HG02798 (cell line): ENCODE data around the gene CABP4.
"Not testable (repeated sequence)": the region's sequence is repeated elsewhere in the genome, so short reads cannot be mapped to it uniquely, and the experiment has no call there.

Experiments
- ATAC-seq: cut with Tn5 transposase; IDR thresholded peaks from one replicate; pipeline ENCODE4 v1.9.1; 2021; ENCODE audit warnings: mild to moderate bottlenecking; ENCODE audit not compliant: unreplicated experiment, poor library complexity

The CABP4 gene

GRCh38 chr11:67470337-67471002 lies 15.3 kb downstream of the CABP4 start:
- no peak for ATAC-seq

- no peak for ATAC-seq
Observed at GRCh38 chr11:67472882-67473281, 17.7 kb downstream of the CABP4 start.

DNA sequence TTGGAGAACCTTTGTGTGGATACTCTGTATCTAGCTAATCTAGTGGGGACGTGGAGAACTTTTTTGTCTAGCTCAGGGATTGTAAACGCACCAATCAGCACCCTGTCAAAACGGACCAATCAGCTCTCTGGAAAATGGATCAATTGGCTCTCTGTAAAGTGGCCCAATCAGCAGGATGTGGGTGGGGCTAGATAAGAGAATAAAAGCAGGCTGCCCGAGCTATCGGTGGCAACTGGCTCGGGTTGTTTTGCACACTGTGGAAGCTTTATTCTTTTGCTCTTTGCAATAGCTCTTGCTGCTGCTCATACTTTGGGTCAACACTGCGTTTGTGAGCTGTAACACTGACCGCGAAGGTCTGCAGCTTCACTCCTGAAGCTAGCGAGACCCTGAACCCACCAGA lies 21.5 kb downstream of the CABP4 start:
- ATAC-seq = not testable (repeated sequence)

- not testable (repeated sequence) for ATAC-seq
Observed at GRCh38 chr11:67477344-67478050, 22.3 kb downstream of the CABP4 start.

DNA sequence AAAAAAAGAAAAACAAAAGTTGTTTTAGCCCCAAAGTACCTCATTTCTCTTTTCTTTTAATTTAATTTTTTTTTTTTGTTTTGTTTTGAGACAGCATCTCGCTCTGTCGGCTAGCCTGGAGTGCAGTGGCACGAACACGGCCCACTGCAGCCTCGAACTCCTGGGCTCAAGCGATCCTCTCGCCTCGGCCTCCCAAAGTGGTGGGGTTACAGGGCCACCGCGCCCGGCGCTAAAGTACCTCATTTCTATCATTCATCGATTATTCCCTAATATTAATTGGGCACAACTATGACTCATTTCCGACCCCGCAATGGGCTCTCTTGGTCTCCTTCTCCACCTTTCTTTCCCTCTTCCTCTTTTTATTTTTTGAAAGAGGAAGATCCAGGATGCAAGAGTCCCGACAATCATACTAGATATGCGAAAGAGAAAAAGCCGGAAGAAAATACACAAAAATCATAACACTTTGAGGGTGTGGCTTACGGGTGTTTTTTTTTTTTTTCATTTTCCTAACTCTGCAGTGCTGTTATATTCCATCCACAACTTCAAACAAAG lies 27.2 kb downstream of the CABP4 start:
- ATAC-seq = no peak

DNA sequence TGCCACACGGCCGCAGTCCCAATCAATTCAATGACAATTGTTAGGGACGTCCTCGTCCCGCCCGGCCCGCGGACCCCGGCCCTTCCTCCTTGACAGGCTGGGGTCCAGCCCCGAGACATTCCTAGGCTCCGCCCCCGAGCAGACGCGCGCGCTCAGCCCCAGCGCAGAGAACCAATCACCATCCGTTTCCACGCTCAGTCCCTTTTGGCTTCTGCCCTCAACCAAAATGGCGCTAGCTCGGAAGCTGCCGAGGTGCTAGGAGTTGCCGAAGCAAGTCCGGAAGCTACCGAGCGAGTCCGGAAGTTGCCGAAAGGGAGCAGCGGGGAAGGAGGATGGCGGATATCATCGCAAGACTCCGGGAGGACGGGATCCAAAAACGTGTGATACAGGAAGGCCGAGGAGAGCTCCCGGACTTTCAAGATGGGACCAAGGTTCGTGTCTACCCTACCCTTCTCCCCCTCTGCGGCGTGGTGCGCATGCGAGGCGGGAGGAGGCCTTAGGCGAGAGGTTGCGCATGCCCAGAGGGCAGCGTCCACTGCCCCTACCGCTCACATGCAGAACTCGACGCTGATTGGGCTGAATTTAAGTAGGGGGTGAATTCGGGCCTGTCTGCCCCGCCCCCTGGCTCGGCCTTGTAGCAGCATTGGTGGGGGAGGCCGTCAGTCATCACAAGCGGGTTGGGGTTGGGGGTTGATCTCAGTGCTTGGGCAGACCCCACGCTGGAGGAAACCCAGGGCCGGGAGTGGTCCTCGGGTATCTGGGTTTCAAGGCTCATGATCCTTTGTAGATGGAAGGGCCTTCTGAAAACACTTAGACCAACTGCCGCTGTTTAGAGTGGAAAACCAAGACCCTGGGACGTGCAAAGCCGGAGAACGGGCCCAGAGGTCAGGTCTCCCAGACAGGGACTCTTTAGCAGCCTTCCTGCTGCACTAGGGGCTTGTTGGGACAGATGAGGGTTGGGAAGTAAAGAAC lies 28.0 kb downstream of the CABP4 start, which contains the start of gene AIP:
TSS of gene AIP (plus strand) at position 200 of the 972 bp plus-strand sequence. CDS start at position 333, 133 bp downstream.
- peak; percentile 77 for ATAC-seq

DNA sequence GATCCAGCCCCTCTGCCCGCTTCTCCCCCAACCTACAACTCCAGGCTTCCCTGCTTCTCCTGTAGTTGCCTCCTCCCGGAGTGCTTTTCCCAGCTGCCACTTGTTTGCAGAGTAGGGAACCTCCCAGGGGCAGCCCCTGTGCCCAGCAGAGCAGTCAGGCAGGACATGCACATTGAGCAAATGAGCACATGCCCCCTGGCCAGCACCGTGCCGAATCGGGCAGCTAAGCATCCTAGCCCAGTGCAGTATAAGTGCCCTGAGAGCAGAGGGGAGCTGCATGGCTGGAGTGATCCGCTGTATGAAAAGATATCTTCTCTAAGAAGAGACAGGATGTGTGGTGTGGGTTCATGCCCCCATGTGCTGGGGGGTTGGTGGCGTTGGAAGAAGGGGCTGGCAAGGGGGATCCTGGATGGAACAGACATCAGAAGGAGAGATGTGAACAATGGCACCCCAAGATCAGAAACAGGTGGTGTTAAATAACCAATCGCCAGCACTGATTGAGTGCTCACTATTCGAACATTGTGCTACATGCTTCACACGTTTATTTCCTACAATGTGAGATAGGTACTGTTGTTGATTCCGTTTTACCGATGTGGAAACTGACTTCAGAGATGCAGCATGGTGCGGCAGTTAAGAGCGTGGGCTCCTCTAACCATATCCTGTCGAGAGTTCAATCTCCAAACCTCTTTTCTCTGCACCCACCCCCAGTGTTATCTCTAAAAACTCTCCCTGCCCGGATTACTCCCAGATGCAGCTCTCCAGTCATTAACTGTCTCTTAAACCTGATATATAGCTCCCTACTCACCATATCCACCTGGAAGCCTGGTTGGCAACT lies 28.9 kb downstream of the CABP4 start:
- ATAC-seq = no peak

GRCh38 chr11:67484847-67485311 lies 29.7 kb downstream of the CABP4 start:
- ATAC-seq = no peak

- peak; percentile 17 for ATAC-seq
Observed at GRCh38 chr11:67485873-67486361, 30.8 kb downstream of the CABP4 start.

DNA sequence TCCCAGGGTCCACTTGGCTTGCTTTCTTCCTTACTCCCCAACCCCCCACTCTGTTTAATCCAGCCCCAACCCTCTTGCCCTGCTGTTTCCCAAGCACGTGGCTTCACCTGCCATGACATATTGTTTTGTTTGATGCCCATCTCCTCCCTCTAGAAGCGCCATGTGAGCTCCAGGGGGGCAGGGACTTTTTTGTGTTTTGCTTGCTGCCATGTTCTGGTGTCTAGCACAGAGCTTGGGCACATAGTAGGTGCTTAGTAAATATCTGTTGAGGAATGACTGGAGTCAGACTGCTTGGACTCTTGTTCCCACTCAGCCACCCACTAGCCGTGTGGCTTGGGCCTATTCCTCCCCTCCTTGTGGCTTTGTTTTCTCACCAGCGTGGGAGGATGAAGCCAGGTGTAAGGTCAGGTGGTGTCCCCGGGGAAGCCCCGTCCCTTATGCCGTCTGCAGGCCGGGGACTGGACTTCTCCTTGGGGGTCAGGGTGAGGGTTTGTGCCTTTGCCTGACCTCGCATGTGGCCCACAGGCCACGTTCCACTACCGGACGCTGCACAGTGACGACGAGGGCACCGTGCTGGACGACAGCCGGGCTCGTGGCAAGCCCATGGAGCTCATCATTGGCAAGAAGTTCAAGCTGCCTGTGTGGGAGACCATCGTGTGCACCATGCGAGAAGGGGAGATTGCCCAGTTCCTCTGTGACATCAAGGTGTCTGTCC lies 31.5 kb downstream of the CABP4 start:
- ATAC-seq = peak; percentile 35

DNA sequence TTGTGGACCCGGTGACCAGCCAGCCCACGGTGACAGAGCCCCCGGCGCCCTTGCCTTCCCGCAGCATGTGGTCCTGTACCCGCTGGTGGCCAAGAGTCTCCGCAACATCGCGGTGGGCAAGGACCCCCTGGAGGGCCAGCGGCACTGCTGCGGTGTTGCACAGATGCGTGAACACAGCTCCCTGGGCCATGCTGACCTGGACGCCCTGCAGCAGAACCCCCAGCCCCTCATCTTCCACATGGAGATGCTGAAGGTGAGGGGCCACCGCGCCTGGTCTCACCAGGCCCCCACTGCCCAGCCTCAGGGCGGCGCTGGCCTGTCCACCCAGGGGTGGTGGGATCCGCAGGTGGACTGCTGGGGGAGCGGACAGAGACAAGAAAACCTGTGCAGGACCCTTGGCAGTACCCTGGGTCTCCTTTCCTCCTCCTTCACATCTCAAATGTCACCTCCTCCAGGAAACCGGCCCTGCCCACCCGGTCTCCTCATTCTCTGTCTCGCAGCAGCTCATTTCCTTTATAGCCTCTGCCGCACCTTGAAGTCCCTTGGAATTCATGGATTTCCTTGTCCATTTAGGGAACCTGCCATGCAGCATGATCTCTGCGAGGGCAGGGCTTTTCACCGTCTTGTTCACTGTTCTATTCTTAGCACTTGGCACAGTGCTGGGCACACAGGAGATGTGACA lies 34.2 kb downstream of the CABP4 start:
- no peak for ATAC-seq

DNA sequence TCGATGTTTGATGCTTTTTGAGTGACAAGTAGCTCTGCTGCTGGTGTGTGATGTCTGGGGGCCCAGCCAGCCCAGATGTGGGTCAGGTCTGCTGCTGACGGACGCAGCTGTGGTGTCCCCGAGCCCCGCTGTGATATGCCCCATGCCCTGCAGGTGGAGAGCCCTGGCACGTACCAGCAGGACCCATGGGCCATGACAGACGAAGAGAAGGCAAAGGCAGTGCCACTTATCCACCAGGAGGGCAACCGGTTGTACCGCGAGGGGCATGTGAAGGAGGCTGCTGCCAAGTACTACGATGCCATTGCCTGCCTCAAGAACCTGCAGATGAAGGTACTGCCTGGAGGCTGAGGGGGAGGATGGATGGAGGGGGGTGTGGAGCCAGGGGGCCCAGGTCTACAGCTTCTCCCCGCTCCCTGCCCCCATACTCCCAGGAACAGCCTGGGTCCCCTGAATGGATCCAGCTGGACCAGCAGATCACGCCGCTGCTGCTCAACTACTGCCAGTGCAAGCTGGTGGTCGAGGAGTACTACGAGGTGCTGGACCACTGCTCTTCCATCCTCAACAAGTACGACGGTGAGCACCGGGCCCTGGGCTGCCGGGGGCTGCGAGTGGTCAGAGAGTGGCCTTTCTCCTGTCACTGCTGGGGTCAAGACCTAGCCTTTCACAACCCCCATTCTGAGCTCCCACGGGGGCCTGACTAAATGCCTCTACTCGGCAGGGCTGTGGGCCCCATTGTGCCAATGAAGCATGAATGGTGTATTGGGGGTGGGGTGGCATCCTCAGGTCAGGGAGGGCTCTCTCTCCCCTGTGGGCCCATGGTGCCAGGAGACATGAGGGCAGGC lies 35.0 kb downstream of the CABP4 start:
- no peak for ATAC-seq

DNA sequence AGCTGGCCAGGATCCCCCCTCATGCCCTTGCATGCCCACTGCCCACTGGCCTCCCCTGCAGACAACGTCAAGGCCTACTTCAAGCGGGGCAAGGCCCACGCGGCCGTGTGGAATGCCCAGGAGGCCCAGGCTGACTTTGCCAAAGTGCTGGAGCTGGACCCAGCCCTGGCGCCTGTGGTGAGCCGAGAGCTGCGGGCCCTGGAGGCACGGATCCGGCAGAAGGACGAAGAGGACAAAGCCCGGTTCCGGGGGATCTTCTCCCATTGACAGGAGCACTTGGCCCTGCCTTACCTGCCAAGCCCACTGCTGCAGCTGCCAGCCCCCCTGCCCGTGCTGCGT lies 35.5 kb downstream of the CABP4 start:
- ATAC-seq = no peak

DNA sequence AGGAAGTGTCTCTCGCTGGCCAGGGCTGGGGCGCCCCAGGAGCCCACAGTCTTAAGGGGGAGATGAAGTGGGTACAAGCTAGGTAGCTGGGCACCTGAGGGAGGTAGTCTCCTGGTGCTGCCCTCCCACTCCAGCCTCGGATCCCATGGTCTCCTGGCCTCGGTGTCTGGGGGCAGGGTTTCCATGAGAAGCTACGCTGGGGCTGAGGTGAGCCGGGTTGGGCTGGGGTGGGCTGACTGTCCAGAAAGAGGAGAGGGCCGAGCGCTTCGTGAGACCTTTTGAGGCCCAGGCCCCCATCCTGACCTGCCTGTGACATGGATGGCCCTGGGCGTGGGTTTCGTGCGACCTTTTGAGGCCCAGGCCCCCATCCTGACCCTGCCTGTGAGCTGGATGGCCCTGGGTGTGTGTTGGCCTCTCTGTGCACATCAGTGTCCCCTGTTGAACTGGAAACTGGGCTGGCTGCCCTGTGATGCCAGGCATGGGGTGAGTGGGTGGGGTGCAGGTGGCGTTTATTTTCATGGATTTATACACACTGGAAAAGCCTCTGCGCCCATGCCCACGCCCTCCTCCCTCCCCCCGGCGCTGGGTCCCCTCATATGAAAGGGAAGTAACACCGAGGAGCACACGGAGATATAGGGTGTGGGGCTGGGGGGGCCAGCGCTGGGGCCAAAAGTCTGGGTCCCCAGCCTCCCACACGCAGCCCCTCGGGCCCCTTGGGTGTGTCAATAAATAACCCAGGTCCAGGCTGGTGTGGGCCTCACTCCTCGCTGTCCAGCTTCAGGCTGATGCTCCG lies 36.3 kb downstream of the CABP4 start:
- no peak for ATAC-seq

- no peak for ATAC-seq
Observed at GRCh38 chr11:67492069-67492727, 37.0 kb downstream of the CABP4 start.
